GM10266 (cell line): ENCODE data around the gene TMEM217.
A peak's percentile ranks its signal among the peaks of the same experiment; 100 is the strongest.
"Not testable (repeated sequence)": the region's sequence is repeated elsewhere in the genome, so short reads cannot be mapped to it uniquely, and the experiment has no call there.

Experiments used
- DNase-seq: peaks from one replicate; pipeline ENCODE4 v3.0.0; 2012; ENCODE audit errors: extremely low spot score
- CTCF ChIP-seq: IDR thresholded peaks from 2 replicates; pipeline ENCODE4 v1.5.1; 2012; ENCODE audit warnings: mild to moderate bottlenecking, low read depth; ENCODE audit not compliant: control insufficient read depth, insufficient read depth; ENCODE audit errors: missing control alignments

Gene TMEM217

GRCh38 chr6:37257634-37258404, at the start of gene TMEM217, which contains the start of gene TBC1D22B:
TSS of gene TMEM217 (minus strand) at chr6:37258144. CDS start at chr6:37219030, 39,114 bp downstream.
TSS of gene TBC1D22B (plus strand) at chr6:37257772. CDS start at chr6:37257918, 146 bp downstream.
- peak; percentile 93 for DNase-seq
- TF ChIP-seq CTCF: no peak

DNA sequence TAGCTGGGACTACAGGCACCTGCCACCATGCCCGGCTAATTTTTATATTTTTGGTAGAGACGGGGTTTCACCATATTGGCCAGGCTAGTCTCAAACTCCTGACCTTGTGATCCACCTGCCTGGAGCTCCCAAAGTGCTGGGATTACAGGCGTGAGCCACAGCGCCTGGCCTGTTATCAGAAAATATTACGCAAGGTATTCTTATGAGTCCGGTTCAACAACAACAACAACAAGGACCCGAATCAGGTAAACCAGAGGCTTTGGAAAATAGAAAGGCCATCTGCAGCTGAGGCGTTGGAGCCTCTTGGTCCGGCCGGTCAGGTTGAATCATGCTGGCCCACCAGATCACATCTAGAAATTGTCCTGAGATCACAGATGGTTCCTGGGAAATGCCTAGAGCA, 49.5 kb upstream of the TMEM217 start:
- not testable (repeated sequence) for DNase-seq

DNA sequence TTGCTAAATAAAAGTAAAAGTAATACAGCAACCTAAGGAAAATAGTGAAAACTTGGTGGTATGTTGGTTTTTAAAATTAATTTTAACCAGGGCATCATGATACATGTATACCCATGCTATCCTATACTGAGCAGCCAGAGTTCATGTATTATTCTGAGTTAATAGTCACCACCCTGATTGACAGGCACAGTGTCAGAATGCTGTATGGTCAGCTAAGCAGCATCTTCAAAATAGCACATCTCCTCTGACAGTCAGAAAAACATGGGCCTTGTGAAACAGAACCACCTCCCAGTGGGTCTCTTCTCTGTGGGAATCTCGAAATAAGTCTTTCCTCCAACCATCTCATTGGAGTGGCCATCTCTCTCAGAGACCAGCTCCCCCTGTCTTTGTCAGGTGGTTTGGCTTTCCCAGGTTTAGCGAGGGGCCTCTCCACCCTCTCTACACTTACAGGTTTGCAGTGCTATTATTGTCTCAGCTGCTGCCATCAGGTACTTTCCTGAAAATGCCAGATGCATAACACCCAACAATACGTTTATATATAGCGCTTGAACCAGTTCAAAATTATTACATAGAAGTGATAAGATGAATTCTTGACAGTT, 48.8 kb upstream of the TMEM217 start:
- DNase-seq: no peak
- no peak for TF ChIP-seq CTCF

GRCh38 chr6:37305841-37306425, 48.0 kb upstream of the TMEM217 start:
- no peak for TF ChIP-seq CTCF
- no peak for DNase-seq

GRCh38 chr6:37304766-37305165, 46.8 kb upstream of the TMEM217 start:
- no peak for DNase-seq
- no peak for TF ChIP-seq CTCF

- peak; percentile 47 for DNase-seq
- TF ChIP-seq CTCF: peak; percentile 62
Observed at GRCh38 chr6:37303891-37304503, 46.1 kb upstream of the TMEM217 start.

GRCh38 chr6:37303091-37303660, 45.2 kb upstream of the TMEM217 start:
- no peak for DNase-seq
- TF ChIP-seq CTCF: no peak
